Activated naive CD4-positive, alpha-beta T cell treated with anti-CD3 and anti-CD28 coated beads, Interleukin-2, amount 10 ng/mL, durations not matched to agents 5 hours and 36 hours (primary cell): ENCODE measurements around the gene KBTBD12. TPM values are rescaled to one million over a fixed set of nuclear protein-coding genes. Genes with fewer than 3 reads are reported as not detected.

ENCODE experiments used
- total RNA-seq, 2 experiments: library from RNA; stranded (reverse); gene quantifications; one replicate each; pipeline ENCODE4 v1.2.3, GENCODE V29; 2021

The KBTBD12 gene, protein sequence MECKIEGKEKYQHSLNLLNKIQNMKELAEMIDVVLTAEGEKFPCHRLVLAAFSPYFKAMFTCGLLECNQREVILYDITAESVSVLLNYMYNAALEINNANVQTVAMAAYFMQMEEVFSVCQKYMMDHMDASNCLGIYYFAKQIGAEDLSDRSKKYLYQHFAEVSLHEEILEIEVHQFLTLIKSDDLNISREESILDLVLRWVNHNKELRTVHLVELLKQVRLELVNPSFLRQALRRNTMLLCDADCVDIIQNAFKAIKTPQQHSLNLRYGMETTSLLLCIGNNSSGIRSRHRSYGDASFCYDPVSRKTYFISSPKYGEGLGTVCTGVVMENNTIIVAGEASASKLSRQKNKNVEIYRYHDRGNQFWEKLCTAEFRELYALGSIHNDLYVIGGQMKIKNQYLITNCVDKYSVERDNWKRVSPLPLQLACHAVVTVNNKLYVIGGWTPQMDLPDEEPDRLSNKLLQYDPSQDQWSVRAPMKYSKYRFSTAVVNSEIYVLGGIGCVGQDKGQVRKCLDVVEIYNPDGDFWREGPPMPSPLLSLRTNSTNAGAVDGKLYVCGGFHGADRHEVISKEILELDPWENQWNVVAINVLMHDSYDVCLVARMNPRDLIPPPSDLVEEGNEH
- total RNA-seq: not detected

DNA sequence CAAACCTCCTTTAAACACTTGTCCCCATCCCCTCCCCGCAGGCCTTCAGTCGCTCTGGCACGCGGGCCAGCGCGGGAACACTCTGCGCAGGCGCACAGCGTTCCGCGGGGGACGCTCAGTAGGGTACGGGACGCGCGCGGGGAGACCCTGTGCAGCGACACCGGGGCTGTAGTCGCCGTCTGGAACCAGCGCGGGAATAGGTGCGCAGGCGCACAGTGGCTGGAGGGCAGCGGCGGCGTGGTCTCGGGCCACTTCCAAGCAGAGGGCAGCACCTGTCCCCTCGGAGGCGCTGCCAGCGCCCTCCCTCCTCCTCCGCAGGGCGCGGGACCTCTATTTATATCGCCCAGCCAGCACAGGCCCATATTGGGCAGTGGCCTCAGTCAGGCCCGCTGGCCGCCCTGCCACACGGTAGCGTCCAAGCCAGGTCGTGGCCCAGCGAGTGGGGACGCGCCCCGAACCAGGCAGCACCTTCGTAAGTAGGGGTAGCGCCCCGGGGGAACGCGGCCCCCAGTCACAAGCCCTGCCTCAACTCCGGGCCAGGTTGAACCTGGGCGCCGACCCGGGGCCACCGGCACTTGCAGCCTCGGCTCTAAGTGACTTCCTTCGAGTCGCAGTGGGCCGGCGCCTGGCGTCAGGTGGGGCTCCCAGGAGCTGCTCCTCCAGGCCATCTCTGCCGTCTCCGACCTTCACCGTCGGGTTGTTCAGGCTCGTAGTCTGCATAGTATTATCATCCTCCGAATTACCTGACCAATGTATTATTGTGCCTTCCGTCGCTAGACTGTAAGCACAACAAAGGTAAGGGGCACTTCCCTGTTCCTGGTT is at the start of gene KBTBD12:
Gene KBTBD12, plus strand, starts transcription at position 118 of the 822 bp plus-strand sequence. CDS start 7,830 bp downstream, outside the sequence.

Other genes with a start within 250 kb of the KBTBD12 start
- 10 to 100 TPM; 42.6 to 43.2 TPM for gene ABTB1, start 242.3 kb upstream of the KBTBD12 start, total RNA-seq
- under 1 TPM; 0.19 to 0.78 TPM for gene MGLL, start 92.7 kb upstream of the KBTBD12 start, total RNA-seq
- gene SEC61A1, start 137.2 kb downstream of the KBTBD12 start, total RNA-seq: 100 to 1,000 TPM; 159 to 168 TPM
- gene RUVBL1, start 208.6 kb downstream of the KBTBD12 start, total RNA-seq: 10 to 100 TPM; 45.3 to 47.7 TPM
- 10 to 100 TPM; 15.6 to 17.5 TPM for gene EEFSEC, start 238.2 kb downstream of the KBTBD12 start, total RNA-seq